Testis (tissue), 2 donors: ENCODE results near the gene ZNF775.

Experiments
- CTCF ChIP-seq, 3 experiments: fragments of 450-650 bp in 2 of 3; fragments of 200-600 bp in 1 of 3; sonication (generic) in 1 of 3; IDR thresholded peaks; one replicate each; pipeline ENCODE4 v1.5.1; 2016 to 2019; ENCODE audit warnings: antibody characterized with exemption in 3 of 3, mild to moderate bottlenecking in 2 of 3, moderate library complexity in 1 of 3
- POLR2A ChIP-seq: fragments of 450-650 bp; IDR thresholded peaks from one replicate; pipeline ENCODE4 v1.6.1; 2017; ENCODE audit warnings: antibody characterized with exemption, mild to moderate bottlenecking, moderate library complexity

GRCh38 chr7:150335774-150336112 lies 43.4 kb upstream of the ZNF775 start:
- TF ChIP-seq CTCF (IDR thresholded peaks at IDR 0.05) (no peak), POLR2A (no peak)
